GM21381 (cell line): ENCODE data around the gene OR7D2.
"Not testable (repeated sequence)": the region's sequence is repeated elsewhere in the genome, so short reads cannot be mapped to it uniquely, and the experiment has no call there.

Experiments
- ATAC-seq: cut with Tn5 transposase; IDR thresholded peaks from one replicate; pipeline ENCODE4 v1.9.1; 2021; ENCODE audit warnings: mild to moderate bottlenecking, moderate library complexity; ENCODE audit not compliant: unreplicated experiment

OR7D2 gene

GRCh38 chr19:9198044-9198443 lies 19.3 kb downstream of the OR7D2 start:
- ATAC-seq: not testable (repeated sequence)

GRCh38 chr19:9205501-9206113 lies 26.8 kb downstream of the OR7D2 start:
- no peak for ATAC-seq

DNA sequence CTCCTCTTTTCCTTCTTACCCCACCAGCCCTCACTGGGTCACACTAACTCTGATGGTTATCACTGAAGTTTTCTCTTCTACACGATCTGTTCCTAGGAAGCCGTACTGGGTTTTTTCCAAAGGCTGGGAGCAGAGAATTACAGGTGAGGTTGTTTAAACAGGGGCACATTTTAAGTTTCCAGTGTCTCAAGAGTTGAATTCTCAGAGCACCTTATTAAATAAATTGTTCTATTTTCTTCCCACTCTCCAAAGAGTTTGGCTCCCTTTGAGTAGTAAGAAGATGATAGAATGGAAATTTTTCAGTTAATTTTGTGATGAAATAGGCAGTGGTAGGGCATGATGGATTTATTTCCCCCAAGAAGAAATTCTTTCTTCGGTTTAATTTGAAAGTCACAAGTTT lies 40.7 kb downstream of the OR7D2 start, which contains the start of gene OR7D4:
Gene OR7D4 (minus strand): TSS at position 101 of the 400 bp plus-strand sequence. CDS start 4,752 bp downstream, outside the sequence.
- ATAC-seq: no peak
